GM19372 (cell line): Measurements from ENCODE around the gene BRCA1.
"Not testable (repeated sequence)": the region's sequence is repeated elsewhere in the genome, so short reads cannot be mapped to it uniquely, and the experiment has no call there.

Experiments used
- ATAC-seq: cut with Tn5 transposase; IDR thresholded peaks from one replicate; pipeline ENCODE4 v1.9.1; 2021; ENCODE audit warnings: mild to moderate bottlenecking, low read depth, moderate library complexity; ENCODE audit not compliant: unreplicated experiment

Gene BRCA1

GRCh38 chr17:43011728-43012472 lies 113.3 kb downstream of the BRCA1 start:
- no peak for ATAC-seq

- no peak for ATAC-seq
These were observed 114.4 kb downstream of the BRCA1 start for GRCh38 chr17:43010667-43011308.

GRCh38 chr17:43006639-43007551 lies 118.3 kb downstream of the BRCA1 start, which contains the start of gene IFI35:
Gene IFI35 (plus strand): TSS chr17:43006784. CDS start chr17:43006948, 164 bp downstream.
- ATAC-seq = no peak

GRCh38 chr17:43003542-43004172 lies 121.5 kb downstream of the BRCA1 start:
- ATAC-seq = no peak

GRCh38 chr17:43000894-43001293 lies 124.3 kb downstream of the BRCA1 start:
- not testable (repeated sequence) for ATAC-seq

GRCh38 chr17:42999003-42999525 lies 126.1 kb downstream of the BRCA1 start:
- ATAC-seq = no peak

- ATAC-seq = peak; percentile 90
These were observed 126.9 kb downstream of the BRCA1 start, which contains the start of gene RPL27 for GRCh38 chr17:42997984-42998938. Gene RPL27 (plus strand): TSS chr17:42998419. CDS start chr17:42998751, 332 bp downstream.

- ATAC-seq = no peak
These were observed 127.7 kb downstream of the BRCA1 start for GRCh38 chr17:42997390-42997983.
